Measurements from ENCODE around the gene CD300LB.
"Not testable (repeated sequence)": the region's sequence is repeated elsewhere in the genome, so short reads cannot be mapped to it uniquely, and the experiment has no call there.

Gene CD300LB

DNA sequence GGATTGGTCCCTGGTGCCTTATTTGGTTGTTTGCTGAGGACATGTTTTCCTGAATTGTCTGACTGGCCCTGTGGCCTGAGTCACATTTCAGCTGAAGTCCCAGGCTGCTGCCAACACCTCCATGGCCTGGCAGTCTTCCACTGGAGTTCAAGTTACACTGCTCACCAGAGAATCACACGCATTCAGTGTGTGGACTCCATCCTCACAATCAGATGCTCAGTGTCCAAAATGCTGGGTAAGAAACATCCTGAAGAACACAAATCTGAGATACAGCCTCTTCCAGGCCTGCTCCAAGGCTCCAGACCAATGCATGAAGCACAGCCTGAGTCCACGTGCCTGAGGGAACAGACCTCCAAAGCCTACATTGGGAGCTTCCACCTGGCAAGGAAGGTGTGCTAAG, 19.2 kb downstream of the CD300LB start:
- no peak overlapping the region for H3K4me3 ChIP-seq (ENCODE audit: low read length)
- no peak for TF ChIP-seq ZNF274 (IDR thresholded peaks at IDR 0.05; ENCODE audit: low read depth, low read length)

GRCh38 chr17:74508156-74508555, 23.1 kb downstream of the CD300LB start:
- no peak for TF ChIP-seq ZNF274 (IDR thresholded peaks at IDR 0.05; ENCODE audit: low read depth, low read length)

GRCh38 chr17:74503949-74504348, 27.3 kb downstream of the CD300LB start:
- not testable (repeated sequence) for H3K4me3 ChIP-seq (ENCODE audit: low read length)

More at GRCh38 chr17:74508156-74508555, 23.1 kb downstream of the CD300LB start:
- H3K4me3 ChIP-seq (ENCODE audit: low read length) = no peak overlapping the region

- no peak overlapping the region for H3K4me3 ChIP-seq (ENCODE audit: low read length)
- no peak for TF ChIP-seq ZNF274 (IDR thresholded peaks at IDR 0.05; ENCODE audit: low read depth, low read length)
Measured at GRCh38 chr17:74502861-74503260, 28.4 kb downstream of the CD300LB start.

DNA sequence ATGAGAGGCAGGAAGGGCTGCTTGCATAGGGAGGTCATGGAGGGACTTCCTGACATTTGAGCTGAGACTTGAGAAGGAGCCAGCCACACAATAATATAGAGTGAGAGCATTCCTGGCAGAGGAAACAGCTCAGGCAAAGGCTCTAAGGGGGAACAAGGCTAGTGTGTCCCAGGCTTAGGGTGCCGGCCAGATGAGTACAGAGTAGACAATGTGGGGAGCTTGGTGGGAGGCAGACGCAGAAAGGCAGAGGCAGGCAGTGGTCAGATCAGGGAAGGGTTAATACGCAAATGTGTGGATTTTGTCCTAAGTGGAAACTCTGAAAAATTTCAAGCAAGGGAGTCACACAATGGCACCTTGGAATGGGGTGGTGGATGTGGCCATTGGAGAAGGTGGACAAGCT, 31.3 kb downstream of the CD300LB start:
- no peak overlapping the region for H3K4me3 ChIP-seq (ENCODE audit: low read length)
- TF ChIP-seq ZNF274 (IDR thresholded peaks at IDR 0.05; ENCODE audit: low read depth, low read length) = no peak

- no peak overlapping the region for H3K4me3 ChIP-seq (ENCODE audit: low read length)
- TF ChIP-seq ZNF274 (IDR thresholded peaks at IDR 0.05; ENCODE audit: low read depth, low read length) = no peak
Measured at GRCh38 chr17:74497471-74497870, 33.8 kb downstream of the CD300LB start.

- TF ChIP-seq ZNF274 (IDR thresholded peaks at IDR 0.05; ENCODE audit: low read depth, low read length) = no peak
- no peak overlapping the region for H3K4me3 ChIP-seq (ENCODE audit: low read length)
Measured at GRCh38 chr17:74493331-74493833, 37.9 kb downstream of the CD300LB start.

- H3K4me3 ChIP-seq (ENCODE audit: low read length) = no peak overlapping the region
- TF ChIP-seq ZNF274 (IDR thresholded peaks at IDR 0.05; ENCODE audit: low read depth, low read length) = no peak
Measured at GRCh38 chr17:74491626-74492025, 39.6 kb downstream of the CD300LB start.

GRCh38 chr17:74490716-74491115, 40.6 kb downstream of the CD300LB start:
- no peak for TF ChIP-seq ZNF274 (IDR thresholded peaks at IDR 0.05; ENCODE audit: low read depth, low read length)

GRCh38 chr17:74488276-74488675, 43.0 kb downstream of the CD300LB start:
- not testable (repeated sequence) for H3K4me3 ChIP-seq (ENCODE audit: low read length)

More at GRCh38 chr17:74490716-74491115, 40.6 kb downstream of the CD300LB start:
- H3K4me3 ChIP-seq (ENCODE audit: low read length) = no peak overlapping the region

DNA sequence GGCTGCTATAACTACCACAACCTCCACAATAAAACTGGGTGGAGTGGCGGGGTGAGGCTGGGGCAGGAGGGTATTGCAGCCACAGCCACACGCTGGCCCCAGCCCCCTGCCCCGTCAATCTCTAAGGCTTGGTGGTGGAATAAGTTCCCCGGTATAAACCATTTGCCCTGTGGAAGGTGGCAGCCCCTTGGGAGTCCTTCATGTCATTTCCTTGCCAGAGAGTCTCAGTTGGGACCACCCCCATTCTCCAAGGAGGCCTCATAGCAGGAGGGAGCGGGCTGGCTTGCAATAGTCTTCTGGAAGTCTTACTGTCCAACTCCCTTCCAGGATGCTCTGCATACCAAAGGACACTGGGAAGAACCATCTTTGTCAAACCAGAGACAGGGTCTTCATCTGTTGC, 45.4 kb downstream of the CD300LB start:
- no peak overlapping the region for H3K4me3 ChIP-seq (ENCODE audit: low read length)
- no peak for TF ChIP-seq ZNF274 (IDR thresholded peaks at IDR 0.05; ENCODE audit: low read depth, low read length)

GRCh38 chr17:74485022-74485743, 46.1 kb downstream of the CD300LB start:
- no peak for TF ChIP-seq ZNF274 (IDR thresholded peaks at IDR 0.05; ENCODE audit: low read depth, low read length)
- H3K4me3 ChIP-seq (ENCODE audit: low read length) = no peak overlapping the region

DNA sequence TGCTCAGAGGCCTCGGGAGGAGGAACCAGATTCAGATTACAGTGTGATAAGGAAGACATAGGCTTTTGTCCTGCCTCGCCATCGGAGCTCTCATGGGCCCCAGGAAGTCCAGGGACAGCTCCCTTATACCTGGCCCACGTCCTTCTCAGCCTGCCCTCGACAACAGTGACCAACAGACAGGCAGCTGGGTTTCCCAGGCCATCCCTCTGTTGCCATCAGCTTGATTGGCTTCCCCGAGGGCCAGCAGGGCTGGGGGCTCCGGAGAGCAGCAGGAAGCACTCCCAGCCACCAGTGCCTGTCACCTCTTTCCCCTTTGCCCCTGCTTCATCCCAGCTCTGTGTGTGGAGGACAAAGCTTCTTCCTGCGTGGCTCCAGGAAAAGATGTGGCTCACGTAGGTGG, 47.2 kb downstream of the CD300LB start:
- TF ChIP-seq ZNF274 (IDR thresholded peaks at IDR 0.05; ENCODE audit: low read depth, low read length) = no peak

DNA sequence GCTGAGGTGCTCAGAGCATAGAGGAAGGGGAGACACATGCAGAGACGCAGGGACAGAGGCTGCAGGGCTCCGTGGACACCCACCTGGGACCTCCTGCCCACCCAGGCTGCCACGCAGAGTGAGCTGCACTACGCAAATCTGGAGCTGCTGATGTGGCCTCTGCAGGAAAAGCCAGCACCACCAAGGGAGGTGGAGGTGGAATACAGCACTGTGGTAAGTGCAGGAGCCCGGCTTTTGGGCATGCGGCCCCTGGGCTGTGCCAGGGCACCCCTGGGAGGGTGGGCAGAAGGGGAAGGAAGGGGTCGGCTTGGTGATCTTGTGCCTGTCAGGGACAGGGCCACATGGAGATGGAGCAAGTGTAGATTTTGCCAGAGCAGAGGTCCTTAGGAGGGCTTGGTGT, 49.7 kb downstream of the CD300LB start:
- TF ChIP-seq ZNF274 (IDR thresholded peaks at IDR 0.05; ENCODE audit: low read depth, low read length) = no peak

More for the DNA sequence above, 47.2 kb downstream of the CD300LB start:
- no peak overlapping the region for H3K4me3 ChIP-seq (ENCODE audit: low read length)

GRCh38 chr17:74480290-74480689, 51.0 kb downstream of the CD300LB start:
- no peak for TF ChIP-seq ZNF274 (IDR thresholded peaks at IDR 0.05; ENCODE audit: low read depth, low read length)
- no peak overlapping the region for H3K4me3 ChIP-seq (ENCODE audit: low read length)

More for the DNA sequence above, 49.7 kb downstream of the CD300LB start:
- no peak overlapping the region for H3K4me3 ChIP-seq (ENCODE audit: low read length)

Measured in GM08714 (cell line).